GM12873 (cell line): ENCODE results near the gene GRIN2A.

Experiments used
- CTCF ChIP-seq: IDR thresholded peaks from 2 replicates; pipeline ENCODE4 v1.5.1; 2012; ENCODE audit warnings: low read depth, mild to moderate bottlenecking, moderate library complexity, low read length, control low read depth; ENCODE audit not compliant: insufficient read depth; ENCODE audit errors: missing control alignments

Gene GRIN2A

GRCh38 chr16:9971907-9972306 is 210.3 kb downstream of the GRIN2A start:
- TF ChIP-seq CTCF: no peak

GRCh38 chr16:9970796-9971195 is 211.4 kb downstream of the GRIN2A start:
- TF ChIP-seq CTCF: no peak

- no peak for TF ChIP-seq CTCF
Measured at GRCh38 chr16:9970244-9970643, 212.0 kb downstream of the GRIN2A start.

- TF ChIP-seq CTCF: no peak
Measured at GRCh38 chr16:9969580-9969979, 212.6 kb downstream of the GRIN2A start.

GRCh38 chr16:9966569-9967157 is 215.6 kb downstream of the GRIN2A start:
- no peak for TF ChIP-seq CTCF

GRCh38 chr16:9965079-9965478 is 217.1 kb downstream of the GRIN2A start:
- TF ChIP-seq CTCF: no peak

GRCh38 chr16:9964426-9964825 is 217.8 kb downstream of the GRIN2A start:
- TF ChIP-seq CTCF: no peak
